GM19043 (cell line): ENCODE results near the gene TNNT2.

Experiments
- ATAC-seq: cut with Tn5 transposase; IDR thresholded peaks from one replicate; pipeline ENCODE4 v1.9.1; 2021; ENCODE audit warnings: low read depth; ENCODE audit not compliant: unreplicated experiment

TNNT2 gene

DNA sequence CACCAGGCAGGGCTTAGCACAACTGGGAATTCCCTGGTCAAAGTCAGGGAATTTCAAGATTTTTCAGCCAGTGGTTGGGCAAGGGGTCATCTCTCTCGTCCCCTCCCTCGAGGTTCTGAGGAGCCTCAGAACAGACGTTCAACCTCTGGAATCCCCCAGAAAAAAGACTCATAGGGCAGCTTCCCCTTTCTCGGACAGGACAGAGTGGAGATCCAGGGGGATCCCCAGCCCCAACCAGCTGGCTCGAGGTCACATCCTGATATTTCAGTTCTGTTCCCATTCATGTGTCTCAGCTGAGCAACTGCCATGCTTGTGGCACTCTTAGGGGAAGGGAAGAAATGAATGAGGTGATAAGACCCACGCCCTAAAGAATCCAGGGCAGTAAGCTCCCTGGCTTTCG lies 26.6 kb upstream of the TNNT2 start:
- ATAC-seq: no peak

DNA sequence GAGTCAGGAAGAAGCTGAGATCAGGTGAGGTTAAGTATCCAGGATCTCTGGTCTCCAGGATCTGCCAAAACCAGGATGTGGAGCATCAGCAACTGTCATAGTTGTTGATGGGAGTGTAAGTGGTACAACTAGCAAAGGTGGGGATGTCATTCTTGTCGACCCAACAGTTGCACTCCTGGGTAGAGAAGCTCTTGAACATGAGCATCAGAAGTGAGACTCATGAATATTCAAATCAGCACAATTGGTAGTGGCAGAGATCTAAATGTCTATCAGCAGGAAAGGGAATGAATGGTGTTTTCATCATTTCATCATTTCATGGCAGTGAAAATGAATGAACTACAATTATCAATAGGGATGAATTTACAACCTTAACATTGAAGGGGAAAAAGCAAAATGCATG lies 25.9 kb upstream of the TNNT2 start:
- no peak for ATAC-seq

DNA sequence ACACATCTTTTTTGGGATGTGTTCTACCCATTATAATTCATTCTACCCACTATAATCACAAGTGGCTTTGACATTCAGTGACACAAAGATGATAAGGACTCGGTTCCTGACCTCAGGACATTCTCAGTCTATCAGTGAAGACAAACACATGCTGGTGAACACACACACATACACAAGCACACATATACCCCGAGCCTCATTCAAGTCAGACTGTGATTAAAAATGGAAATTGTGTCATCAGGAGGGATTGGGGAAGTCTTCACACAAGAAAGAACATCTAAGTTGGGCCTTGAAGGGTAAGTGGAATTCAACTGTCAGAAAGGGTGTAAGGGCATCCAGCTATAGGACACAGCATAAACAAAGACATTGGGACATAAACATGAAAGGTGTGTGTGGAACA lies 24.2 kb upstream of the TNNT2 start:
- no peak for ATAC-seq

DNA sequence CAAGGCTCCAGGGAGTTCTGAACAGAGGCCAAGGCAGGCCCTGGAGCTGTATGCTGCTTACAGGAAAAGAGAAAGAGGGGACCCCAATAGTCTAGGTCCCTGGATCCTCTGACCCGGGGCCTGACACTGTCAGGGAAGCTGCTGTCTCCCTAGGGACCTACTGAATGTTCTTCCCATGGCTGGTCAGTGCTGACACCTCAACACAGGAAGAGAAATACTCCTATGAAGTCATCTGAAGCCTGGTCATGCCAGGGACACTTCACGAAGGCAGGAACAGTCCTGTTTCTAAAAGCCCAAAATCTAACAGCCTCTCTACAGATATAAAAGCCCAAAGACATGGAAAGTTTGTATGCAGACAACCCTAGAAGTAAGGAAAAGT lies 23.4 kb upstream of the TNNT2 start:
- ATAC-seq: no peak

DNA sequence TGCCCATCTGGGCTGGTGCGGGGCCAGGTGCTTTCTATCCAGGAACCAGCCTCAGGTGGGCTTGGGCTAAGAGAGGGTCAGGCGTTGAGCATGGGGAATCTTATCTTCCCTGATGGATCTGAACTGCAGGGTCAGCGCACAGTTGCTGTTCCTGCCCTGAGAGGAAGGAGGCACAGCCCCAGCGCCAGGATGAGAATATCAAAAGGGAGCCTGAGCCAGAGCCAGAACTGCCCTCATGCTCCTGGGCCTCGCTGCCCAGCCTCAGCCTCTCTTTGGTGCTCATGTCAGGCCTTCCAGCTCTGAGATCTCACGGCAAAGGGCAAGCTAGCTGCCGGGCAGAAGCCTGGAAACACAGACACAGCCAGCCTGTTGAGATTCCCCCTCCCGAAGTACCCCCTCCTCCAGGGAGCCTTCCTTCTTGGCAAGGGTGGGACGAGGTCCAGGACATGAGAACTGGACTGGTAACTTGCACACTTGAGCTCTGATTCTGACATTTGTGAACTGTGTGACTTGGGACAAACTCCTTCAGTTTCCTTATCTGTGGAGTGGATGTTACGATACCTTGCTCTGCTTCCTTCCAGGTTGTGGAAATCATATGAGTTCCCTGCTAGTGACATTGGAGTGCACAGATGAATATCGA lies 22.9 kb upstream of the TNNT2 start:
- no peak for ATAC-seq

DNA sequence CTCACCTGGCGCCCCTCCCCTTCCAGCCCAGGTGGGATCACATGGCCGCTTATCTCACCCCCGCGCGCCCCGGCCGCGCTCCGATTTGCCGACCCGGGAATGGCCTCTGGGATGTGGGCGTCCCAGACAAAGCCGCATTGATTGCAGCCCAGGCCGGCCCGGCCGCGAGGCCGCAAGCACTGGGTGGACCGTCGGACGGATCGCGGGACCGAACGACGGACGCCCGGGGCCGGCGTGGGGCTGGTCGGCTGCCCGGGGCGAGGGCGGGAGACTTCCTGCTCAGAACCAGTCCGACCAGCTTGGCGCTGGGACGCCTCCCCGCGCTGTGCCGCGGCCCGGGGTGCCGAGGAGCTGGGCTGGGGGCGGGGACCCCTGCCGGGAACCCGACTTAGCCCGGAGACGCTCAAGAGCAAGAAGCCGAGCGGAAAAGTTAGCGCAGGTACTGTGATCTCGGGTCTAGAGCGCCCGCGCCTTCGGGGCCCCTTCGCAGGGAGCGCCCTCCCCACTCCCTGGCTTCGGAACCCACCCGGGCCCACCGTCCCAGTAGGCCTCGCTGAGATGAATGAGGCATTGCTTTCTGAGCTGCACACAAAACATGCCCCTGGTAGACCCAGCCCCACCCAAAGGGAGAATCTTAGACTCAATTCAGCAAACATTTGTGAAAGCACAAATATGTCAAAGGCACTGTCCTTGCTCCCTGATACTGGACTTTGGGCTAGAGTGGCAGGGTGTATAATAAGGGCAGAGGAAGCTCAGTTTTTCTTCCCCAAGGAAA lies 22.1 kb upstream of the TNNT2 start:
- ATAC-seq: no peak

DNA sequence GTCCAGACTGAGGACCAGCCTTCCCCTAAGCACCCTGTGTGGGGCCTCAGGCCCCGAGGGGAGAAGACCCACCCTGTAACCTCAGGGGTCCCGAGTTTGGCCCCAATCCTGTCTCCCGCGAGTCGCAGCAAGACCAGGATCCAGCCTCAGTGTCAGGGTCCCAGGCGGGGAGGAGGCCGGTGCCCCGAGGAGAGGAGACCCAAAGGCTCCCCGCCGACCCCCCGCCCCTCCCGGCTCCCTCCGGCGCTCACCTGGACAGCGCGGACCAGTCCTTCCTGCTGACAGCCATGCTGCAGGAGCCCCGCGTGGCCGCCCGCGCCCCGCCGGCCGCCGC lies 21.5 kb upstream of the TNNT2 start, which contains the start of gene LAD1:
Gene LAD1 (minus strand): TSS at position 307 of the 334 bp plus-strand sequence. CDS start 18 bp downstream, at position 289.
- no peak for ATAC-seq

DNA sequence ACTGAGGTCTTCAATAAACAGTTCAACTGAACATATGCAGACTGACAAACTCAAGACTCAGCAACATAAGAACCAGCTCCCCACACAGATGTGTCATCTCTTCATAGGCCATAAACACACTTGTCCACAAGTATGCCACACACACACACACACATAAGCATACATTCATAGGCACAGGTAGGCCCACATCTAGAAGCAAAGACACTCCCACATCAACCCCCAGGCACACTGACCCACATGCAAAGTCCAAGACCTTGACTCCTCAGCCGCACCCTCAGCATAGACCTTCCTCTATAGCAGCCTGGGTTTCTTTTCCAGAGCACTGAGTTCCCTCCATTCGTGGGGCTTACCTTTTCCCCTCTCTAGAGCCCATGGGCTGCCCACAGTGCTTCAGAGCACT lies 20.2 kb upstream of the TNNT2 start:
- ATAC-seq: no peak

DNA sequence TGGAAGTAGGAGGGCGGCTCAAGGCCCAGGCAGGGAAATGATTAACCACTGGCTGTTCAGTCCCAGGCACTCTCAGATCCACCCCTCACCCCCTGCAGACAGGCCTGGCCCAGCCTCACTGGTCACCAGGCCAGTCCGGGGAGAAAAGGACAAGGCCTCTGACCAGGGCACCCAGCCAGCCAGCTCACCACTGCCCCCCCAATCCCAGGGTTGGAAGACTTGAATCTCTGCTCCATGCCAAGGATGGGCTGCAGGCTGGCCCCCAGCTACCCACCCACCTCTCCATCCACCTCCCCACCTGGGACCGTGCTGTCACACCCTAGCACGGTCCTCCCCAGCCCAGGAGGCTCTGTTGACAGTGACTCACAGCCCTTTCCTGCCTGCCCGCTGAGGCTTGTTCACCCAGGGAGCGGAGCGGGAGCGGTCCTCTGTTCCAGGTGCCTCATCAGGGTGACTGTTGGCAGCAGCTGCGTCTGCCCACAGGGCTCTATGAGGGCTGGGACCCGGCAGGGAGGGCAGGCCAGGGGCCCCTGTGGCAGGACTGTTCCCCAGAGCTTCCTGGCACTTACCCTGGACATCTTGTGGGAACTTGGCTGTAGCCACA lies 19.5 kb upstream of the TNNT2 start:
- no peak for ATAC-seq

DNA sequence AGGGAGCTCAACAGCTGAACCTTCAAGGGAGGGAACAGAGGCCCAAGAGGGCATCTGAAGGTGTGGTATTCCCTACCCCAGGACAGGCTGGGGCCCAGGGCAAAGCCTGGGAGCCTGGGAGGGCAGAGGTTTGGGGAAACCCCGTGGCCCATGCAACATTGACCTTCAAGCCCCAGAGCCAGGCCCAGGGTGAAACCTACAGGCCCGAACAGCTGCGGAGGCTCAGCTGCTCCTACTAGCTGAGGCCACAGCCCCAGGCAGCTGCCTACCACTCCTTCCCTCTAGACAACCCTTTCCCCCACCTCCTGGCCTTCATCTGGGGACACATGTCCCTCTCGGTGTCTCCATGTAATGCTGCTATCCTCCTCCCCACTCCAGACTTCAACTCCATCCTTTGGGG lies 18.5 kb upstream of the TNNT2 start:
- no peak for ATAC-seq

DNA sequence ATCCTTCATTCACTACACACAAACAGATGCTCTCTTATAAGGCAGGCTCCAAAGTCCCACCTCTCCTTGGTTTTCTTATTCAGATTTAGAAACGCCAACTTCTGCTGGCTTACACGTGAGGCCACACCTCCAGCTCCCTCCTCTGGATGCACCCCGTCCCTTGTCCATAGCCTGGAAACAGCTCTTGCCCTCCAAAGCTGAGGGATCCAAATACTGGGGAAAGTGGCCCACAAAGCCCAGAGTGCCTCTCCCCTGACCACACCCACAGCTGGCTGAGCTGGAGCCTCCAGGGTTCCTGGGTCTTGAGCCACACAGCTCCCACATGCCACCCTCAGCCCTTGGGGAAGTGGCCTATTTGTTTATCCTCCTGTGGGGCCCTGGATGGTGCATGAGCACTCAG lies 17.1 kb upstream of the TNNT2 start:
- no peak for ATAC-seq

DNA sequence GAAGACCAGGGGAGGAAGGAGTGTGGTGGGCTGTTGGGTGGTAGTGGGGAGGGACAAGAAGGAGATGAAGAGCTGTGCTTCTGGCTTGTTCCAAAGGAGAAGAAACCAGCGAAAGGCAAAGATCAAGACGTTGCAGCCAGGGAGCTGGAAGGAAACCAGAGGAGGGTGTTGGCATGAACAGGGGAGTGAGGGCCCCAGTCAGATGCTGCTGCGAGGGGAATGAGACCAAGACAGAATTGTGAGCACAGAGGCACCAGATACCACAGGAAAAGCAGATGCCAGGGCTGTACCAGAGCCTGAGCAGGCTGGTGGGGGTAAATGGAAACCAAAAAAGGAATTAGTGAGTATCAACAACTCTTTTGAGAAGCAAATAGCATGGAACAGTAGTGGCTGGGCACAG lies 15.6 kb upstream of the TNNT2 start:
- ATAC-seq: no peak

DNA sequence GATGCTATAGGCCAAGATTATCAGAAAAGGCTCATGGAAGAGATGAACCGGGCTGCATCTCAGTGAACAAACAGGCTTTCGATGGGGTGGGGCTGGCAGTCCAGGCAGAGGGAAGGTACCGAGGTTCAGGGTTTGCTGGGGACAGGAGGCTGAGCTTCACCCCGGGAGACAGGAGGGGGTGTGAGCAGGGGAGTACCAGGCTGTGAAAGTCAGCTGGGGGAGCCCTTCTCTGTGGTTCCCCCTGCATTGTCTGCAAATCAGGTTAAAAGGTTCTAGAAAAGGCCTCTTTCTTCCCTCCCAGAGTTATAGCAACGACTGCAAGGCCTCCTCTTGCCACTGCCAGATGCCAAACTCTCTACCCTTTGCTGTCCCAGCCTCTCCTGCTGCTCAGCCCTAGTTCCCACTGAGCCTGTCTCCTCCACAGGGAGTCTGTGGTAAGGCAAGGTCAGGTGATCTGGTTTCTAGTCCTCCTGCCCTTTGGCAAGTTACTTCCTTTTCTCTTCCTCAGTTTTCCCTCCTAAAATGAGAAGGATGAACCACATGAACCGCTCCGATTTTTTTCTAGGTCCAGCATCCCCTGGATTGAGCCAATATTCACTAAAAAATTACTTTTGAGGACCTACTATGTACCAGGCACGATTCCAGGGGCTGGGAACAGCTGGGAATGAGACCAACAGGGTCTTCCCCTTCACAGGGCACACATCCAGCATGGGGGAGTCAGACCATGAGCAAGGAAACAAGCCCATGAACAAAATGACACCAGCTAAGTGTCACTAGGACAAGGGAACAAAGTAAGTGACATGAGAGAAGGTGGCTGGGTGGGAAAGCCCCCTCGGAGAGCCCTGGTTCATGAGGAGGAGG lies 14.4 kb upstream of the TNNT2 start:
- no peak for ATAC-seq

DNA sequence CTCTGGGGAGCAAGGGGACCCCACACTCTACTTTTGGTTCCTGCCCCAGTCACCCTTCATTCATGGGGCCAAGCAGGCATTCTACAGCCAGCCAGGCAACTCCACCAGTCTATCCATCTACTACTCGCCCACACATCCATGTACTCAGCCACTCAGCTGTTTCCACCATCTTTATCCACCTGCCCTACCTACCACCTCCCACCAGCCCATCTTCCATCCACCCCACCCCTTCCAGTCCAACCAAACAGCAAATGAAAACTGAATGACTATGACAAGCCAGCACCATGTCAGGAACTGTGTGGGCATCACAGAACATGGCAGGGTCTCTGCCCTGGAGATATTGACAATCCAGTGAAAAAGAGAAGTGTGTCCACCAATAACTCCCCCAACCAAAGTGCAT lies 13.7 kb upstream of the TNNT2 start:
- ATAC-seq: no peak

DNA sequence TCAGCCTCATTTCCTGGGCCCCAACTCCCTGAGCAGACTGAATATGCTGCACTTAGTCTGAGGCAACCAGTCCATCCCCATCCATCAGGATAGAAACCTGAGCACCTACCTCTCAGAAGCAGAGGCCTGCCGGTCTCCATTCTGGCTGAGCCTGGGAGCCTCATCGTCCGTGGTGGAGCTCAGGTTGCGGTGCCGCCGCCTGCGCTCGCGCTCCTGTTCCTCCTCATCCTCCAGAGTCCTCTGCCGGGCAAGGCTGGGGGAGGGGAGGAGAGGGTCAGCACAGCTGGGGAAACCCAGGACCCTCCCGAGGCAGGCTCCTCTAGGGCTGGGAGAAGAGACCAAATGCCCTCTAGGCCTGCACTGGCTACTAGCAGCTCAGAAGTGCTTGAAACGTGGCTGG lies 11.6 kb upstream of the TNNT2 start:
- ATAC-seq: no peak

DNA sequence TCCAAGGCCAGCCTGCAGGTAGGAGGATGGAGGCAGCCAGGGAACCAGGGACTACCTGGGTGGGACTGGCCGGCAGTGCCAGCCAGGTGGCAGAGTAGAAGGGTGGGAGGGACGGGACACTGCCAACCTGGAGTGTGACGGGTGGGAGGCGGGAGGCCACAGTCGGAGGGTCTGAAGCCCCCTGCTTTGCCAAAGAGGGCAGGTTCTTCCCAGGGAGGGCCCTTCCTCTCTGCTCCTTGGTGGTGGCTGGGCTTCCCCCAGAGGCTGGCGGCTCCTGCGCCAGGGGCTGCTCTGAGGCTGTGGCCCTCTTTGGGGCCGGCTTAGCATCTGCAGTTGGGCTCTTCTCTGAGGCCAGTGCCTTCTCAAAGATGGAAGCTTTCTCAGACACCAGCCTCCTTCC lies 8.7 kb upstream of the TNNT2 start:
- no peak for ATAC-seq

DNA sequence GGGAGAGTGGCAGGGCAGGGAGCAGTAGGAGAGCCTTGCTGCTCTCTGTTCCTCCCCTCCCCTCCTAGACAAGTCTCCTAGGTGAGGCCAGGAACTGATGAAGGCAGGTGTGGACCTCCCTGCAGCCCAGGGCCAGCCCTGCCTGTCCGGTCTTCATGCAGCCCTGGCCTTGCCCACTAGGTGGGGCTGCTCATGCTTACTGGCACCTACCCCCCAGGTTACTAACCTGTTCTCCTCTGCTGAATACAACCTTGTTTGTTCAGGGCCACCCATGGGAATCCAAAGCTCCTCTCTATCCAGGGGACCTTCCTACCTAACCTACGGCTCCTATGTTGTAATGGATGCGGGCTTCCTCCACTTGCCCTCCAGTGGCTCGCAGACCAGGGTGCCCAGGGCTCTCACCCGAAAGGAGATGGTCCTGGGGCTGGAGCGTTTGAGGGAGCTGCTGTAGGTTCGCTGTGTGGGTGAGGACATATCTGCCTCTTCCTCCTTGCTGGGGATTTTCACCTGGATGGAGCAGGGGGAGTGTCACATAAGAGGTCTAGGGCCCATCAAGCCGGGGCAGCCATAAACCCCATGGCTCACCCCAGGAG lies 7.9 kb upstream of the TNNT2 start:
- peak; percentile 72 for ATAC-seq

DNA sequence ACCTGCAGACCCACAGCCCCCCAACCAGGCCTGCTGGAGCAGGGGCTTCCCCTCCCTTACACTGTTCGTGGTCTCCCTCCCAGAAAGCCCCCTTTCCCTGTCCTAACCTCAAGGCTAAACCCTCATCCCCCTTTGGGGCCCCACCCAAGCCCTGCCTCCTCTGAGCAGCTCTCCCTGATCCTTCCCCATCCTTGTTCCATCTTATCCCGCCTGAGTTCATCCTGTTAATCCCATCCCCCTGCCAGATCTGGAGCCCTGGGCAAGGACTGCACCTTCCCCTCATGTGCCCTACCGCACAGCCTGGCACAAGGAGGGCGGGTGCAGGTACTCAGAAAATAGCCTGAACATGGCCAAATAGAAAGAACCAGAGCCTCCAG lies 6.9 kb upstream of the TNNT2 start:
- no peak for ATAC-seq

DNA sequence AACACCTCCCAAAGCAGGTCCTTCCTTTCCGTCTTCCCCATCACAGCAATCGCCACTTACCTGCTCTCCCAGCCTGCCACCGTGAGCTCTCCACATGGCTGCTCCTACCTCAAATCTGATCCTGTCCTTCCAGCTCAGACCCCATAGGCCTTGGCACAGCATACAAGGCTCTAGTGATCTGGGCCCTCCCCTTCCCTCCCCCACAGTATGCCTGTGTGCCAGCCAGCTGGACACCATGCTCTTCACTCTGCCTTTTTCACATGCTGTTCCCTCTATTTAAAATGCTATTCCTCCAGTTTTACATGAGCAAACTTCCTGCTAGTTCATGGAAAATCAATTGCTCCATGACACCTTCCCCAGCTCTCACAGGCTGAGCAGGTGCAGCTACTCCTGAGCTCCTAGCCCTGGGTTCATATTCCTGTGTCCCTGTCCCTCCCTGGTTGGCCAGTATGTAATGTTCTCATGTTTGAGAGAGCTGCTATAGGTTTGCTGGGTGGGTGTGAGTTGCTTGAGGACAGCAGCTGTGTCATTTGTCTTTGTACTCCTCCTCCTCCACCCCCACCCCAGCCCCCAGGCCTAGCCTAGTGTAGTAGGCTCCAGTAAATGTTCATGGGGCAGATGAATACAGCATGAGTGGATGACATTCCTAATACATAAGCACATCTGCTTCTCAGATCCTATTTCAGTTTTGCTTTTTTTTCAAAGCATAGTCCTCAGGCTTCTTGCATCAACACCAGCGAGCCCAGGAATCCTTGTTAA lies 6.3 kb upstream of the TNNT2 start:
- no peak for ATAC-seq

DNA sequence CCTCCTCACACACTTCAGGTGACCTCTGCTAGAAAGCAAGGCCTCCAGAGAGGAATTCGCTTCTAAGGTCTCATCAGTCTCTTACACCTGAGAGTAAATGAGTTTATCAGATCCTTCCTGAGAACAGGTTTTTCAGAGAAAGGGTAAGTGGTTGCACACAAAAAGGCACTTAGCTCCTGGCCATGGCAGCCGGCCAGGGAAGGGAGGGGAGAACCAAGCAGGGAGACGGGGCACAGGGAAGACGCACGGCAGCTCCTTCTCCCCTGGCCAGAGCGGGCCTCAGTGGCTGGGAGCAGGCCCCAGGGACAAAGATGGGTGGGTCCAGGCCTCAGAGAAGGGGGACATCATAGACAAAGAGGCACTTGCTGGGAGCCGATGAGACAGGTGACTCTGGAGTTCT lies 3.6 kb upstream of the TNNT2 start:
- ATAC-seq: no peak
